HG03342 (cell line): ENCODE results near the gene LRRC41.
A peak's percentile ranks its signal among the peaks of the same experiment; 100 is the strongest.
"Not testable (repeated sequence)": the region's sequence is repeated elsewhere in the genome, so short reads cannot be mapped to it uniquely, and the experiment has no call there.

ENCODE experiments used
- ATAC-seq: cut with Tn5 transposase; IDR thresholded peaks from one replicate; pipeline ENCODE4 v1.9.1; 2021; ENCODE audit warnings: mild to moderate bottlenecking, moderate library complexity; ENCODE audit not compliant: unreplicated experiment

The LRRC41 gene, protein sequence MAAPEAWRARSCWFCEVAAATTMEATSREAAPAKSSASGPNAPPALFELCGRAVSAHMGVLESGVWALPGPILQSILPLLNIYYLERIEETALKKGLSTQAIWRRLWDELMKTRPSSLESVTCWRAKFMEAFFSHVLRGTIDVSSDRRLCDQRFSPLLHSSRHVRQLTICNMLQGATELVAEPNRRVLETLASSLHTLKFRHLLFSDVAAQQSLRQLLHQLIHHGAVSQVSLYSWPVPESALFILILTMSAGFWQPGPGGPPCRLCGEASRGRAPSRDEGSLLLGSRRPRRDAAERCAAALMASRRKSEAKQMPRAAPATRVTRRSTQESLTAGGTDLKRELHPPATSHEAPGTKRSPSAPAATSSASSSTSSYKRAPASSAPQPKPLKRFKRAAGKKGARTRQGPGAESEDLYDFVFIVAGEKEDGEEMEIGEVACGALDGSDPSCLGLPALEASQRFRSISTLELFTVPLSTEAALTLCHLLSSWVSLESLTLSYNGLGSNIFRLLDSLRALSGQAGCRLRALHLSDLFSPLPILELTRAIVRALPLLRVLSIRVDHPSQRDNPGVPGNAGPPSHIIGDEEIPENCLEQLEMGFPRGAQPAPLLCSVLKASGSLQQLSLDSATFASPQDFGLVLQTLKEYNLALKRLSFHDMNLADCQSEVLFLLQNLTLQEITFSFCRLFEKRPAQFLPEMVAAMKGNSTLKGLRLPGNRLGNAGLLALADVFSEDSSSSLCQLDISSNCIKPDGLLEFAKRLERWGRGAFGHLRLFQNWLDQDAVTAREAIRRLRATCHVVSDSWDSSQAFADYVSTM

GRCh38 chr1:46303038-46303871 lies at the start of gene LRRC41, which contains the start of gene UQCRH:
Gene LRRC41 (minus strand): TSS chr1:46303616. CDS start chr1:46303322, 294 bp downstream.
Gene UQCRH (plus strand): TSS chr1:46303698. CDS start chr1:46303767, 69 bp downstream.
- peak; percentile 75 for ATAC-seq

DNA sequence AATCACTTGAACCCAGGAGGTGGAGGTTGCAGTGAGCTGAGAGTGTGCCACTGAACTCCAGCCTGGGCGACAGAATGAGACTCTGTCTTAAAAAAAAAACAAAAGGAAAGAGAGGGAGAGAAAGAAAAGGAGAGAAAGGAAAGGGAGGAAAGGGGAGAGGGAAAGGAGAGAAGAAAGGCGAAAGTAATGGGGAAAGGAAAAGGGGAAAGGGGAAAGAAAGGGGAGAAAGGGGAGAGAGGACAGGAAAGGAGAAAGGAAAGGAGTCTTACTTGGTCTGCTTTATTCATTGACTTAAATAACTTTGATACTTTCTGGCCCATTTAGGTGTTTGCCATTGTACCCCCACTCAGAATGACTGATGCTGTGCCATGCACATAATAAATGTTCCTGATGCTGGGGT lies 48.9 kb upstream of the LRRC41 start:
- no peak for ATAC-seq

DNA sequence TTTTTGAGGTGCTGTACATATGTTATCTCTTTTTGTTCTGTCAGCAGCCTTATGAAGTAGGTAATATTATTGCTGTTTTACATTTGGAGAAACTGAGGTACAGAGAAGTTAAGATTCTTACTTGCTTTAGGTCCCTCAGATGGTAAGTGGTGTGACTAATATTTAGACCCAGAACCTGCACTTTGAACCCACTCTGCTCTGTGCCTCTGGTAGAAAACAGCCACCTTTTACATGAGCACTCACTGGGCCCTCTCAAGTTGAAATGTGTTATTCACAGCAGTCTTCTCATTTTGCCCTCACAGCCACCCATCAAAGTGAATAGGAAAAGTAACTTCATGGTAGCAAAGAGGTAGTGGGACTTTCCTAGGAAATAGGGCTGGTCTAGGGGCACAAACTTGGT lies 41.9 kb upstream of the LRRC41 start:
- ATAC-seq = no peak

DNA sequence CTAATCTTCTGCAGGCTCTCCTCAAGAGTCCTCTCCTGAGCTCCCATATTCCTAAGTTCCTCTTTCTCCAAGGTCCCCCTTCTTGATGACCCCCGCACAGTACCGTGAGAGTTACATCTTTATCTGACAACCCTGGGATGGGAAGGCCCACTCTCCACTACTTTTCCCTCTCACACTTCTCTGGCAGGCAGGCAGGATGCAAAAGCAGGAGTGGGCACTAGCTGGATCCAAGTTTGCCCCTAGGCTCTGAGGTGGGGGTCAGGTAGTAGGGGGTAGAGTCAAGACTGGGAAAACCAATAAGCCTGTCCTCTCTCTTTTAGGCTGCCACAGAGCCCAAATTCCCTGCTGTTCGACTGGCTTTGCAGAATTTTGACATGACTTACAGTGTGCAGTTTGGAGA lies 41.1 kb upstream of the LRRC41 start:
- ATAC-seq = no peak

DNA sequence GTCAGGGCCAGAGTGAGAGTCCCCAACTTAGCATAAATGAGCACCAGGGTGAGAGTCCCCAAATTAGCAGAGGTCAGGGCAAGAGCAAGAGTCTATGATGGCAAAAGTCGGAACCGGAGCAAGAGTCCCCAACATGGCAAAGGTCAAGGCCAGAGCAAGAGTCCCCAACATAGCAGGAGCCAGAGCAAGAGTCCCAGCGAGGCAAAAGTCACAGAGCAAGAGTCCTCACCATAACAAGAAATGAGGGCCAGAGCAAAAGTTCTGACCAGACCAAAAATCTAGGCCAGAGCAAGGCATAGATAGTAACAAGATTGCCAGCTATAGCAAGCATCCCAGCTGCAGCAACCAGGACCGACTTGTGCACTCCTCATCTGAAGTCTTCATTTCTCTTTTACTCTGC lies 40.3 kb upstream of the LRRC41 start:
- no peak for ATAC-seq

GRCh38 chr1:46343351-46343695 lies 39.9 kb upstream of the LRRC41 start:
- no peak for ATAC-seq

DNA sequence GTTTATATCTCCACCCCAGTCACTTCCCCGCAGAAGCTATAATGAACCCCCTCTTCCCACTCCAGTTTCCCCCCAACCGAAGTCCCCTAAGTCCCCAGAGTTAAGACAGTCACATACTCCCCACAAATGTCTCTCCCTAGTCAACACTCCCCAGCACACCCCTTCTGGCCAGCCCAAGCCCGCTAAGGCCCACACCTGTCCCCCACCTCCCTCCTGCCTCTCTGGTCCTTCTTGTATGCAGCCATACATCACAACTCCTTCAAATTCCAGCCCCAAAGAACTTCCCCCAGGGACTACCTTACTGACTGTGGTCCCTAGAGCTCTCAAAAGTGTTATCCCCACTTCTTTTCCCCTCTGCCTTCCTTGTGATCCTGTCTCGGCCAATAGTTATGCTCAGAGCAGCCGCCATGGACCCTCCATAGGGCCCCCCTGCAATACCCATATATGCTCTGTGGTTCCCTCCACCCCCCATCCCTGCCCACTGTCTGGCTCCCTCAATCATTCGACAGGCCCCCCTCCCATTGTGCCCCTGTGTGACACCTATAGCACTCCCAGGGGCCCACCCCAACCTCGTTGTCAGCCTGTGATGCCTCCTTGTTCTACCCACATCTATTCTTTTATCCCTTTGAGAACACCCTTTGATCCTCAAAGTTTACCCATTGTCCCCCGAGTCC lies 39.4 kb upstream of the LRRC41 start:
- ATAC-seq = no peak

DNA sequence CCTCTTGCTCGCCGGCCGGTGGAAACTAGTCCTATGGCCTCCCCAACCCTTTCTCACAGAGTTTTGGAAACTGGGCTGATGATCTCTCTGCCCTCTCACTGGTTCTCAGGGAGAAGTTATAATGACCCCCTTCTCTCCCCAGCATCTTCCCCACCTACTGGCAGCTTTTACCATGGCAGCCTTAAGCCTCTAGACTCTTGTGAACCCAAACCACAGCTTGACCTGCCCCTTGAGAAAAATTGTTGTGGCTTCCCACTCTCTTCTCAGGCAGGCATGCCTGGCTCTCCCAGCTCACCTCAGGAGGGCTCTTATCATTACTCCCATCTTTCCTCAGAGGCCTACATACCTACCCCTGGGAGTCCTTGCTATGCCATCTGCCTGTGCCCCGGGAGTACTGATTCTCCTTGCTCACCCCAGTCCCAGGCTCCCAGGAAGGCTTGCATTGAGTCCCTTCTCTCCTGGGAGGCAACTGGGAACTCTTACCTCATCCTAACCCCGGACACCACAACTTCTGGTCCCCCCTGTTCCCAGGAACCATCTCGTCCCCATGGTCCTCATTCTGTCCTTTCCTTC lies 38.8 kb upstream of the LRRC41 start:
- peak; percentile 39 for ATAC-seq

DNA sequence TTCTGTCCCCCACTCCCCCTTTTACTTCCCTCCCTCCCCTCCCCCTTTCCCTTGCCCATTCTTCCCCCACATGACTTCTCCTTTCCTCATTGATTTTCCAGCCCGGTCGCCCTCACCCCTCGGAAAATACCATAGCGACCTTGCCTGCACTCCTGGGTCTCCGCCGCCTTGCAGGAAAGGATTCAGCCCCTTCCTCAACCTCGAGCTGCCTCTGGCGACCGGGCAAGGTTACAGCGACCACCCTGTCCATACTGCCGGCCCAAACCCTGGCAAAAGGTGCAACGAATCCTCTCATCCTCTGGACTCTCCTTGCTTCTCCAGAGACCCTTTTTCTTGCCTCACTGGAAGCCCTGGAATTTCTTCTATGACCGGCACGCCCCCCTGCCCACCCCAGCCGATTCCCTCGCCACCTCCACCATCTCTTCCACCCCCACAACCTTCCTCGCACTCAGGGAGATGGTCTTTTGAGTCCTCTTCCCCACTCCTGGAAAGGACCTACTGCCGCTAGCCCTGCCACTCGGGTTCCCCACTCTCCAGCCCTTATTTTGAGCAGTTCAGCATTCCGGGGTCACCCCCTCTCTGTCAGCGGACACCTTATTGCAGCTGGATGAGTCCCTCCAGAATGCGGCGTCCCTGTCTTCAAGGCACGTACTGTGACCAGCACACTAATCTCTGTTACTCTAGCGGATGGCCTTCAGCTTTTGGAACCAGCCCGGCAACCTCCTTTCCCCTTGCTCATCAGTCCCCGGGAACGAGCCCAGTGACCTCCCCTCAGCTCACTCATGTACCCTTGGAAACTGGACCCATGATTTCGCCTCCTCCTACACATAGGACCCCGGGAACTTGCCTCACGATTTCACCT lies 38.0 kb upstream of the LRRC41 start:
- ATAC-seq = no peak

- ATAC-seq = peak; percentile 68
These were observed 37.2 kb upstream of the LRRC41 start, which contains the start of gene NSUN4 for GRCh38 chr1:46340404-46341221. Gene NSUN4 (plus strand): TSS chr1:46340807. CDS start chr1:46340827, 20 bp downstream.

DNA sequence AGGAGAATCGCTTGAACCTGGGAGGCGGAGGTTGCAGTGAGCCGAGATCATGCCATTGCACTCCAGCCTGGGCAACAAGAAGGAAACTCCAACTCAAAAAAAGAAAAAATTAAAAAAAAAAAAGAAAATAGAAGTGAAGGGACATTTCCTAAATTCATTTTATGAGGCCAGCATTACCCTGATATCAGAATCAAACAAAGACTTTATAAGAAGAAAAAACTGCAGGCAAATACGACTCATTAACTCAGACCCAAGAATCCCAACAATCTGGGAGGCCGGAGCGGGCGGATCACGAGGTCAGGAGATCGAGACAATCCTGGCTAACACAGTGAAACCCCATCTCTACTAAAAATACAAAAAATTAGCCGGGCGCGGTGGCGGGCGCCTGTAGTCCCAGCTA lies 34.0 kb upstream of the LRRC41 start:
- not testable (repeated sequence) for ATAC-seq

GRCh38 chr1:46335081-46335480 lies 31.7 kb upstream of the LRRC41 start:
- ATAC-seq = no peak

DNA sequence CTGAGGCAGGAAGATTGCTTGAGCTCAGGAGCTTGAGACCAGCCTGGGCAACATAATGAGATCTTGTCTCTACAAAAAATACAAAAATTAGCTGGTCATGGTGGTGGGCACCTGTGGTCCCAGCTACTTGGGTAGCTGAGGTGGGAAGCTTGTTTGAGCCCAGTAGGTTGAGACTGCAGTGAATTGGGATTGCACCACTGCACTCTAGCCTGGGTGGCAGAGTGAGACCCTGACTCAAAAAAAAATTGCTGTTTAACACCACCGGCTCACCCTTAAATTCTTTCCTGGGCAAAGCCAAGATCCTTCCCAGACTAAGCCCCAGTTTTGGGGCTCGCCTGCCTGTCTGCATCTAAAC lies 30.6 kb upstream of the LRRC41 start:
- ATAC-seq = no peak

- peak; percentile 54 for ATAC-seq
These were observed 30.0 kb upstream of the LRRC41 start for GRCh38 chr1:46333300-46334029.

GRCh38 chr1:46331786-46332540 lies 28.5 kb upstream of the LRRC41 start:
- peak; percentile 34 for ATAC-seq

DNA sequence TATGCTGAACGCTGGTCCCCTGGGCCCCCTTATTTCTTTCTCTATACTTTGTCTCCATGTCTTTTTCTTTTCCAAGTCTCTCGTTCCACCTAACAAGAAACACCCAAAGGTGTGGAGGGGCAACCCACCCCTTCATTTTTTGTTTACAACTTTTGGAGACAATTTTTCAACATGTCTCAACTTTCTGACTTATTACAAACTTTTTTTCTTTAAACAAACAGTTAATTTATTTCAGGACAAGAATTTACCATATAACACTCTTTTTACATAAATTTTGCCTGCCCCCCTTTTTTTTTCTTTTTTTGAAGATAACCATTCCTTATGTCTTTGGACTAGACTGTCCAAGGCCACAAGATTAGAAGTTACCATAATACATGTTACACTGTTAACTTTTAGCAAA lies 27.0 kb upstream of the LRRC41 start:
- not testable (repeated sequence) for ATAC-seq

- ATAC-seq = not testable (repeated sequence)
These were observed 26.4 kb upstream of the LRRC41 start for GRCh38 chr1:46329807-46330206.
